Upper lobe of right lung (tissue), 1 donor: ENCODE results near the gene YY1AP1. TPM values are rescaled to one million over a fixed set of nuclear protein-coding genes. Genes with fewer than 3 reads are reported as not detected.
"Not testable (repeated sequence)": the region's sequence is repeated elsewhere in the genome, so short reads cannot be mapped to it uniquely, and the experiment has no call there.

Experiments
- ATAC-seq: fragments of 200-7000 bp; cut with Tn5 transposase; one replicate; pipeline ENCODE4 v1.9.1; 2020; ENCODE audit warnings: mild to moderate bottlenecking, moderate library complexity
- DNase-seq: peaks from one replicate; pipeline ENCODE4 v3.0.0-alpha.2; 2020
- H3K27ac ChIP-seq: fragments of 200-600 bp; one replicate; pipeline ENCODE4 v1.8.0; 2022
- H3K27me3 ChIP-seq: fragments of 200-600 bp; one replicate; pipeline ENCODE4 v1.8.0; 2022; ENCODE audit warnings: mild to moderate bottlenecking
- H3K36me3 ChIP-seq: fragments of 200-600 bp; one replicate; pipeline ENCODE4 v1.8.0; 2022
- H3K4me1 ChIP-seq: fragments of 200-600 bp; one replicate; pipeline ENCODE4 v1.8.0; 2022
- H3K4me3 ChIP-seq: fragments of 200-600 bp; one replicate; pipeline ENCODE4 v1.8.0; 2022; ENCODE audit warnings: mild to moderate bottlenecking
- H3K9me3 ChIP-seq: fragments of 200-600 bp; one replicate; pipeline ENCODE4 v1.8.0; 2022
- CTCF ChIP-seq: fragments of 200-600 bp; IDR thresholded peaks from one replicate; pipeline ENCODE4 v1.8.0; 2022; ENCODE audit warnings: antibody characterized with exemption
- intact Hi-C: fragments of 100-400 bp; cut with DNase I; formaldehyde crosslinking; loops from one replicate; pipeline ENCODE4 v1.11.0; 2022
- total RNA-seq: library from RNA; stranded (reverse); fragmentation: NEBNext Ultra II Directional; extraction: Animal tissue kit (Norgen Biotek cat#: 25700); gene quantifications from one replicate; pipeline ENCODE4 v1.2.1, GENCODE V29; 2021
- donor health status: DM: no; HTN: yes; CAD: no; lungs with severe emphysema.

Gene YY1AP1
- total RNA-seq, 1 donor from 2014 or later: 69.0 TPM

DNA sequence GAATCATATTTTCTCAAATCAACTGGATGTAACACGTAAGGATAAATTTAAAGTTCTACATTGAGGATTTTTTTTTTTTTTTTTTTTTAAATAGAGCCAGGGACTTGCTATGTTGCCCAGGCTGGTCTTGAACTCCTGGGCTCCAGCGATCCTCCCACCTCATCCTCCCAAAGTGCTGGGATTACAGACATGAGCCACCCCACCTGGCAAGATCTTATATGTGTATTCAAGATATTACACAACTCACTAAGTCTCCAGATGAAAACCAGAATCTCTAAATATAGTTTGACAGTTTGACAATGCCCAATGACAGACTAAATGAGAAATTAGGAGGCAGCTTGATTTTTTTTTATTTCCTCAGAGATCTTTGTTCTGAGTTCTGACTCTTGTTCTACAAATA lies 6.8 kb downstream of the YY1AP1 start:
- intact Hi-C loops: no loop called here
- peaks cover 44% of the 10 kb centered on the region for H3K36me3 ChIP-seq
- no peaks in the 10 kb centered on the region for H3K9me3 ChIP-seq
- H3K4me1 ChIP-seq: peaks cover 27% of the 10 kb centered on the region
- H3K27ac ChIP-seq: no peak overlapping the region
- DNase-seq: no peak
- H3K27me3 ChIP-seq: no peaks in the 10 kb centered on the region
- H3K4me3 ChIP-seq: no peak overlapping the region
- no peak for TF ChIP-seq CTCF
- ATAC-seq: no peak

GRCh38 chr1:155680531-155680930 lies 8.0 kb downstream of the YY1AP1 start:
- no peak overlapping the region for H3K27ac ChIP-seq
- H3K27me3 ChIP-seq: no peaks in the 10 kb centered on the region
- peaks cover 16% of the 10 kb centered on the region for H3K4me1 ChIP-seq
- TF ChIP-seq CTCF: no peak
- H3K4me3 ChIP-seq: no peak overlapping the region
- DNase-seq: no peak
- H3K9me3 ChIP-seq: no peaks in the 10 kb centered on the region
- intact Hi-C loops: no loop called here
- no peak for ATAC-seq
- peaks cover 57% of the 10 kb centered on the region for H3K36me3 ChIP-seq

DNA sequence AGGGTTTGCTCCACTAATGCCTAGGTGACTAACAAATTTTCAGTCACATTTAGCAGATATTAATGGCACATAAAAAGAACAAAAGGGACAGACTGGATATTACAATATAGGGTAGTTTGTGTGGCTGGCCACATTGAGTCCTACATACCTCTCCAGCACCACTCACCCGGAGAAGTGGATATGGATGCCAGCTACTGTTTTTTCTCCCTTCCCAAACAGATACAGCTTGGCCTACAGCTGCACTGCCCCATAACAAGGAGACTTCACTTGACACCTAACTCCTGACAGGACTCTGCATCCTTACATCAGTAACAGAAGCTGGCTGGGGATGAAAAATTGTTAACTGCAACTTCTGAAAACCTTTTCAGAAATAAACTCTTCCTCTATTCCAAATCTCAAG lies 9.6 kb downstream of the YY1AP1 start:
- H3K4me3 ChIP-seq, ATAC-seq, H3K4me1 ChIP-seq, intact Hi-C loops, H3K9me3 ChIP-seq, H3K27ac ChIP-seq, DNase-seq, H3K27me3 ChIP-seq: not testable (repeated sequence)
- H3K36me3 ChIP-seq: peaks cover 72% of the 10 kb centered on the region

DNA sequence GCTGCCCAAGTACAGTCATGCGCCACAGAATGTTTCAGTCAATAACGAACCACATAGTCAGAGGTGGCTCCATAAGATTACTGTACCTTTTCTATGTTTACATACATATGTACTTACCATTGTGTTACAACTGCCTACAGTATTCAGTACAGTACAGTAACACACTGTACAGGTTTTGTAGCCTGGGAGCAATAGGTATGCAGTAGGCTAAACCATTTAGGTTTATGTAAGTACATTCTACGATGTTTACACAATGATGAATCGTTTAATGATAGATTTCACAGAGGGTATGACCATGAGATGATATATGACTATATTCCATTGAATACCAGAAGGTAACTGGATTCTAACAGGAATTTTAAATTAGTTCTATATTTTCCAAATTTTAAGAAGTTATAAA lies 10.5 kb downstream of the YY1AP1 start:
- no peak for TF ChIP-seq CTCF
- Histone ChIP-seq H3K4me1 (no peaks in the 10 kb centered on the region), H3K36me3 (peaks cover 75% of the 10 kb centered on the region), H3K27ac (no peak overlapping the region), H3K9me3 (no peaks in the 10 kb centered on the region), H3K27me3 (no peaks in the 10 kb centered on the region), H3K4me3 (no peak overlapping the region)
- intact Hi-C loops: no loop called here
- DNase-seq (no peak), ATAC-seq (no peak)

DNA sequence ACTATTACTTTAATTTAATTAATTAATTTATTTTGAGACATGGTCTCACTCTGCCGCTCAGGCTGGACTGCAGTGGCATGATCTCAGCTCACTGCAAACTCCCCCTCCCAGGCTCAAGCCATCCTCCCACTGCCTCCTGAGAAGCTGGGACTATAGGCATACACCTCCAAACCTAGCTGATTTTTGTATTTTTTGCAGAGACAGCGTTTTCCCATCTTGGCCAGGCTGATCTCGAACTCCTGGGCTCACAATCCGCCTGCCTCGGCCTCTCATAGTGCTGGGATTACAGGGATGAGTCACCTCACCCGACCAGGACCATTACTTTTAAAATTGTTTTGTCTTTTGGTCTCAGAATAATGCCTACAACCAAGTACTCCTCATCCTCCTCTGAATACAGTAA lies 15.6 kb downstream of the YY1AP1 start:
- no peaks in the 10 kb centered on the region for H3K4me1 ChIP-seq
- peaks cover 97% of the 10 kb centered on the region for H3K36me3 ChIP-seq
- no peak for DNase-seq
- no peak for TF ChIP-seq CTCF
- ATAC-seq: no peak
- intact Hi-C loops: no loop called here
- no peak overlapping the region for H3K4me3 ChIP-seq
- no peaks in the 10 kb centered on the region for H3K27me3 ChIP-seq
- H3K27ac ChIP-seq: no peak overlapping the region
- no peaks in the 10 kb centered on the region for H3K9me3 ChIP-seq

DNA sequence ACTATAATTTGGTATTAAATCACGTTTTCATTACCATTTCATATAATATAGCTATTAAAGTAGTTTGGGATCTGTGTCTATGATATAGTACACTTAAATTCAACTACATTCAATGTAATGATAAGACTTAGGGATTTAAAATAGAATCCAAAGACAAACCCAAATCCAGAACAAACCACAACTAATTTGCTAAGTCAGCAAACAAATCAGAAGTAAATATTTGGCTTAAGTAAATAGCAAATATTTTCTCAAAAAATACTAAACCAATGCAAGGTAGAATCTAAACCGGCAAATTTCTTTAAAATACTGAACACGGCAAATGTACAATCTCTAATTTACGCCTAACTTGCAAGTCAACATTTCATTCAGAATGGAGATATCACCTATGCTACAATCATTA lies 16.8 kb downstream of the YY1AP1 start:
- Histone ChIP-seq H3K27ac (no peak overlapping the region), H3K4me3 (no peak overlapping the region), H3K36me3 (peaks cover 97% of the 10 kb centered on the region), H3K9me3 (no peaks in the 10 kb centered on the region), H3K4me1 (no peaks in the 10 kb centered on the region), H3K27me3 (no peaks in the 10 kb centered on the region)
- intact Hi-C loops: no loop called here
- ATAC-seq (no peak), DNase-seq (no peak)
- TF ChIP-seq CTCF: no peak
